PC-9 (cell line): ENCODE measurements around the gene SSR4.

ENCODE experiments used
- EZH2 ChIP-seq: fragments of 200-600 bp; sonication (generic); IDR thresholded peaks from 2 replicates; pipeline ENCODE4 v1.8.0; 2017; ENCODE audit warnings: antibody characterized with exemption, low read depth
- TF ChIP-seq, protein P1 (sequence below): fragments of 200-600 bp; sonication (generic); conservative IDR thresholded peaks from 2 replicates; pipeline ENCODE4 v1.6.1; 2017; ENCODE audit warnings: mixed run types, antibody characterized with exemption, mild to moderate bottlenecking, moderate library complexity

DNA sequence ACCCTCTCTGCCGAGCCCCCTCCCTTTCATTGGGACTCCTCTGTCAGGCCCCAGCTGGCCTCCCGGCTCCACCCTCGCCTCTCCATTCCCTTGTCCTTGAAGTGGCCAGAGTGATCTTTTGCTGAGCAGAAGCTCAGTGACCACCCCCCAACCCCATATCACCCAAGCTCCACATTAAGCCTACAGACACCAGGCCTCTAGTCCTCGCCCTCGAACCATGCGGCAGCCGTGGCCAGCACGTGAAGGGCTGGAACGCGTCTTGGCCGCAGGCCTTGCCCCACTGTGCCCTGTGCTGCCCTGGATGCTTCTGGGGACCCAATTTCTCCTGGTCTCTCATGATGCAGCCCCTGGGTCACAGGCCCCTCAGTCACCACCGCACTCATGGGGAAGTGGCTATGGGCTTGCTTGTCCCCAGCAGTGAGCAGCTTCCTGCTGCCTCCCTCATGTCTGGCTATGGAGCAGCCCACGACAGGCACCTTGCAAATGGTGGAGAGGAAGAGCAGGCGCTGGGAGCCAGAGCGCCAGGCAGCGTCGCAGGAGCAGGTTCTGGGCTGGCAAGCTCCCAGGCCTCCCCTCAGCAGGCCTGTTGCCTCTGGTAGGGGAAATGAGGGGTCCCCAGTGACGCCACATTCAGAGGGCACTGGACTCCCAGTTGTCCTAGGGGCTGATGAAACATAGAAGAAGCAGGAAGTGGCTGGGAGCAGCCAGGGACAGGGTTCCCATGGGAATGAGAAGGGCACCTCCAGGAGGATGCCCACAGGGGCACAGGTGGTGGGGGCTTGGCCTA is 14.4 kb upstream of the SSR4 start:
- TF ChIP-seq, protein P1, sequence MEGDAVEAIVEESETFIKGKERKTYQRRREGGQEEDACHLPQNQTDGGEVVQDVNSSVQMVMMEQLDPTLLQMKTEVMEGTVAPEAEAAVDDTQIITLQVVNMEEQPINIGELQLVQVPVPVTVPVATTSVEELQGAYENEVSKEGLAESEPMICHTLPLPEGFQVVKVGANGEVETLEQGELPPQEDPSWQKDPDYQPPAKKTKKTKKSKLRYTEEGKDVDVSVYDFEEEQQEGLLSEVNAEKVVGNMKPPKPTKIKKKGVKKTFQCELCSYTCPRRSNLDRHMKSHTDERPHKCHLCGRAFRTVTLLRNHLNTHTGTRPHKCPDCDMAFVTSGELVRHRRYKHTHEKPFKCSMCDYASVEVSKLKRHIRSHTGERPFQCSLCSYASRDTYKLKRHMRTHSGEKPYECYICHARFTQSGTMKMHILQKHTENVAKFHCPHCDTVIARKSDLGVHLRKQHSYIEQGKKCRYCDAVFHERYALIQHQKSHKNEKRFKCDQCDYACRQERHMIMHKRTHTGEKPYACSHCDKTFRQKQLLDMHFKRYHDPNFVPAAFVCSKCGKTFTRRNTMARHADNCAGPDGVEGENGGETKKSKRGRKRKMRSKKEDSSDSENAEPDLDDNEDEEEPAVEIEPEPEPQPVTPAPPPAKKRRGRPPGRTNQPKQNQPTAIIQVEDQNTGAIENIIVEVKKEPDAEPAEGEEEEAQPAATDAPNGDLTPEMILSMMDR = no peak
- TF ChIP-seq EZH2 = no peak
